ENCODE measurements around the gene SMNDC1. TPM values are rescaled to one million over a fixed set of nuclear protein-coding genes. Genes with fewer than 3 reads are reported as not detected.
A peak's percentile ranks its signal among the peaks of the same experiment; 100 is the strongest.

The SMNDC1 gene
- polyA plus RNA-seq, 1 experiment, result 26.4 TPM

DNA sequence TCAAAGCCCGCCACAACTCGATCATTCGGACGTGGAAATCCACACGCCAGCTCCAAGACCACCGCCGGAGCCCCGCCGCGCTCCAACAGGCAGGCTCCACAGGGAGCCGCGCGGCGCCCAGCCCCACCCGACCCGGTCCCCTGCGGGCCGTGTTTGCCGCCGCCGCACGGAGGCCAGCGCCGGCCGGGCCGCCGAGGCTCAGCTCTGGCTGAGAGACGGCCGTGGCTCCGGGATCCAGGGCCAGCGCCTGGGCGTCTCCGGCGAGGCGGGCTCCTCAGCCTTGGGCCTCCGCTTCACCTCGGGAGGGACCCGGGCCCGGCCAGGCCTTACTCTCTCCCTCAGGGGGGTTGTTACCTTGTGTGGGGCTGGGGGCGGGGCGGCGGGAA is 333 bp downstream of the SMNDC1 start:
- ChIA-PET POLR2A (interaction anchor here (0.5 to 1.1 kb wide), 3 partner anchors 96 to 305 kb away, joined by 4 to 7 read pairs (median 6); no protein-coding TSS in a partner anchor), CTCF (interaction anchor here (0.6 to 8.5 kb wide), 13 partner anchors 16 to 420 kb away, joined by 3 to 141 read pairs (median 6); no protein-coding TSS in a partner anchor)
- TF ChIP-seq, protein P1, sequence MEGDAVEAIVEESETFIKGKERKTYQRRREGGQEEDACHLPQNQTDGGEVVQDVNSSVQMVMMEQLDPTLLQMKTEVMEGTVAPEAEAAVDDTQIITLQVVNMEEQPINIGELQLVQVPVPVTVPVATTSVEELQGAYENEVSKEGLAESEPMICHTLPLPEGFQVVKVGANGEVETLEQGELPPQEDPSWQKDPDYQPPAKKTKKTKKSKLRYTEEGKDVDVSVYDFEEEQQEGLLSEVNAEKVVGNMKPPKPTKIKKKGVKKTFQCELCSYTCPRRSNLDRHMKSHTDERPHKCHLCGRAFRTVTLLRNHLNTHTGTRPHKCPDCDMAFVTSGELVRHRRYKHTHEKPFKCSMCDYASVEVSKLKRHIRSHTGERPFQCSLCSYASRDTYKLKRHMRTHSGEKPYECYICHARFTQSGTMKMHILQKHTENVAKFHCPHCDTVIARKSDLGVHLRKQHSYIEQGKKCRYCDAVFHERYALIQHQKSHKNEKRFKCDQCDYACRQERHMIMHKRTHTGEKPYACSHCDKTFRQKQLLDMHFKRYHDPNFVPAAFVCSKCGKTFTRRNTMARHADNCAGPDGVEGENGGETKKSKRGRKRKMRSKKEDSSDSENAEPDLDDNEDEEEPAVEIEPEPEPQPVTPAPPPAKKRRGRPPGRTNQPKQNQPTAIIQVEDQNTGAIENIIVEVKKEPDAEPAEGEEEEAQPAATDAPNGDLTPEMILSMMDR (IDR thresholded peaks at IDR 0.05; ENCODE audit: low read depth, low read length), result no peak
- no peak for DNase-seq (ENCODE audit: low read depth, low spot score)
- peak overlapping the region; percentile 80 for H3K4me3 ChIP-seq (ENCODE audit: low read depth, low read length)
- peak overlapping the region; percentile 47 for H3K27ac ChIP-seq (ENCODE audit: low read depth, low read length)
- H3K27me3 ChIP-seq (ENCODE audit: control insufficient read depth, insufficient read depth, low read length), result no peaks in the 10 kb centered on the region
- H3K9me3 ChIP-seq (ENCODE audit: control insufficient read depth, insufficient read depth, low read length), result no peaks in the 10 kb centered on the region

DNA sequence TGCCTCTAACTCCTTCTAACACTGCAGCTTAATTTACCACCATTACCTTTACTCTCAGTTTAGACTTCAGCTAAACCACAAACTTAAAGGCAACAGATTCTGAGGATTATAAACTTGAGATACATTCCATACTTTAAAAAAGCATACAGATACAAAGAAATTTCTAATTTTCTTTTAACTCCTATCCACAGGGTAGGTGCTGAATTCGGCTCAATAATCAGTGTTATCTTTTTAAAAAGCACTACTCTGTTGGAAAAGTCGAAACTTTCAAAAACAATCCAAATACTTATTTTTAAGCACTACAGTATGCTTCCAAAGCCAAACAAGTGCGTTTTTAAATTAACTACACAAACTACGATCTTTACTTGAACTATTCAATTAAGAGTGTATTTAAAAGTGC is 1.0 kb downstream of the SMNDC1 start:
- Histone ChIP-seq H3K9me3 (ENCODE audit: control insufficient read depth, insufficient read depth, low read length) (no peaks in the 10 kb centered on the region), H3K27ac (ENCODE audit: low read depth, low read length) (no peak overlapping the region), H3K4me3 (ENCODE audit: low read depth, low read length) (peak overlapping the region; percentile 80), H3K27me3 (ENCODE audit: control insufficient read depth, insufficient read depth, low read length) (no peaks in the 10 kb centered on the region)
- POLR2A ChIA-PET, result no interaction called here
- TF ChIP-seq, protein P1 (IDR thresholded peaks at IDR 0.05; ENCODE audit: low read depth, low read length), result no peak
- no peak for DNase-seq (ENCODE audit: low read depth, low spot score)
- CTCF ChIA-PET, result interaction anchor here (1.1 to 8.5 kb wide), 5 partner anchors 24 to 296 kb away, joined by 3 to 141 read pairs (median 6); no protein-coding TSS in a partner anchor

DNA sequence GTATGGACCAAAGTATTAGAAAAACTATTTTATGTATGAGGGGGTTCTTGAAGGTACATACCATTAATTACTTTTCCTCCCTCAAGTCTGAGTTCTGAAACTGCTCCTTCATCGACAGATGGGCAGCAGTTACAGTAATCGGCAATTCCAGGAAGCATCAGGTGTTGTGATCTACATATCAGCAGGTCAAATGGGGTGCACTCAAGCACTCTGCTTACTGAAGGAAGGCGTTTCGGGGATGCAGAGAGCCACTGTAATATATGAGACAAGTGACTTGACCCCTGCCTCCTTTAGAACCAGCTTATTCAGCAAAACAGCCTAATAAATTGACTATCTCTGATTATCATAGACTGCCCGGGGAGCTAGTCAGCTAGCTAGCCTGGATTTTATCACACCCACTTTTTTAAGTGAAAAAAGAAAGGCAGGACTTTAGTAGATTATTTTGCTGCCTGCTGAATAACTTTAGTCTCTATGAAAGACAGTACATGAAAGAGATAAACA is 4.2 kb downstream of the SMNDC1 start:
- no peak for DNase-seq (ENCODE audit: low read depth, low spot score)
- TF ChIP-seq, protein P1 (IDR thresholded peaks at IDR 0.05; ENCODE audit: low read depth, low read length), result no peak
- ChIA-PET CTCF (interaction anchor here (1.0 to 1.6 kb wide), 4 partner anchors 8 to 299 kb away, joined by 3 to 6 read pairs (median 4); no protein-coding TSS in a partner anchor), POLR2A (no interaction called here)
- Histone ChIP-seq H3K4me3 (ENCODE audit: low read depth, low read length) (no peak overlapping the region), H3K27me3 (ENCODE audit: control insufficient read depth, insufficient read depth, low read length) (no peaks in the 10 kb centered on the region), H3K9me3 (ENCODE audit: control insufficient read depth, insufficient read depth, low read length) (no peaks in the 10 kb centered on the region), H3K27ac (ENCODE audit: low read depth, low read length) (no peak overlapping the region)

DNA sequence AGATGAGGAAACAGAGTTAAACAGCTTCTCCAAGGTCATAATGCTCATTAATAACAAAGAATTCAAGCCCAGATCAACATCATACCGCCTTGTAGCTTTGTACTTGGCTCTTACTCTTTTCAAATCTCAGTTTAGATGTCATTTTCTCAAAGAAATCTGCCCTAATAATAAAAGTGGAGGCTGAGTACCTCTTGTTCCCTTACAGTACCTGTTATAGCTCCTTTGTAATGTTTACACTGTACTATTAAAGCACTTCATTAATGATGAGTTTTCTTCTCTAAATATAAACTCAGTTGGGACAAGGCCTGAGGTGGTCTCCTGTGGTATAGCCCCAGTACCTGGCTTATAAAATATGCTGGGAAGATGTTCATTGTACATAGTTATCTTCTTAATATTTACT is 7.8 kb downstream of the SMNDC1 start:
- Histone ChIP-seq H3K9me3 (ENCODE audit: control insufficient read depth, insufficient read depth, low read length) (no peaks in the 10 kb centered on the region), H3K27me3 (ENCODE audit: control insufficient read depth, insufficient read depth, low read length) (no peaks in the 10 kb centered on the region), H3K4me3 (ENCODE audit: low read depth, low read length) (no peak overlapping the region), H3K27ac (ENCODE audit: low read depth, low read length) (no peak overlapping the region)
- TF ChIP-seq, protein P1 (IDR thresholded peaks at IDR 0.05; ENCODE audit: low read depth, low read length), result no peak
- POLR2A ChIA-PET, result no interaction called here
- CTCF ChIA-PET, result interaction anchor here (0.7 to 3.2 kb wide), 3 partner anchors 18 to 251 kb away, joined by 3 to 13 read pairs (median 9); no protein-coding TSS in a partner anchor
- no peak for DNase-seq (ENCODE audit: low read depth, low spot score)

DNA sequence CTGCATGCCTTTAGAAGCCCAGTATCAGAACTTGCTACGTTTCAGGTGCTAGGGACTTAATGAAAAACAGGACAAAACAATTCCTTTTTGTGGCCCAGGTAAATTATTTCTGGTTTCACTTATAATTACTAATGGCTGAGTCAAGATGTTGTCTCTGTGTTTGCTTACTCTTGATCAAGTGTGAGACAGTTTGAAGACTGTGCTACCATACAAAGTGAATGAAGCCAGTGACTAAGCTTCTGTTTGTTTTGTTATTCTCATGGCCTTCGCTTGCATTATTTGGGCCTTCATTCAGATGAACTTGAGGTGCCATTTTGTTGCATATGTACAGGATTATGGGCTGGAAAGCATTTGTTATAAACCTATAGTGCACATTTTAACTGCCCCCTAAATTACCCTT is 17.9 kb downstream of the SMNDC1 start:
- Histone ChIP-seq H3K27me3 (ENCODE audit: control insufficient read depth, insufficient read depth, low read length) (no peaks in the 10 kb centered on the region), H3K27ac (ENCODE audit: low read depth, low read length) (no peak overlapping the region), H3K9me3 (ENCODE audit: control insufficient read depth, insufficient read depth, low read length) (no peaks in the 10 kb centered on the region), H3K4me3 (ENCODE audit: low read depth, low read length) (no peak overlapping the region)
- CTCF ChIA-PET, result no interaction called here
- POLR2A ChIA-PET, result no interaction called here
- TF ChIP-seq, protein P1 (IDR thresholded peaks at IDR 0.05; ENCODE audit: low read depth, low read length), result no peak
- no peak for DNase-seq (ENCODE audit: low read depth, low spot score)
